Subcutaneous adipose tissue (tissue), 4 donors: Measurements from ENCODE around the gene PDC. TPM values are rescaled to one million over a fixed set of nuclear protein-coding genes. Genes with fewer than 3 reads are reported as not detected.

Experiments used
- CTCF ChIP-seq: fragments of 450-650 bp; IDR thresholded peaks from one replicate; pipeline ENCODE4 v1.5.1; 2016; ENCODE audit warnings: low read depth, mild to moderate bottlenecking, control low read depth, antibody characterized with exemption, moderate library complexity
- total RNA-seq, 4 donors: library from RNA; depleted of rRNA; stranded (reverse); fragments of >200 nt; gene quantifications; one replicate each; pipeline ENCODE4 v1.1.0, GENCODE V29; 2016

PDC gene
- total RNA-seq, 4 donors from 2014 or later, result not detected

- no peak for TF ChIP-seq CTCF
Observed at GRCh38 chr1:186442651-186443375, 18.1 kb downstream of the PDC start.

GRCh38 chr1:186440584-186440983, 20.3 kb downstream of the PDC start:
- TF ChIP-seq CTCF, result no peak

GRCh38 chr1:186438567-186438966, 22.3 kb downstream of the PDC start:
- no peak for TF ChIP-seq CTCF

GRCh38 chr1:186435336-186435735, 25.6 kb downstream of the PDC start:
- no peak for TF ChIP-seq CTCF

- no peak for TF ChIP-seq CTCF
Observed at GRCh38 chr1:186429017-186429416, 31.9 kb downstream of the PDC start.

- no peak for TF ChIP-seq CTCF
Observed at GRCh38 chr1:186426118-186426517, 34.8 kb downstream of the PDC start.

- no peak for TF ChIP-seq CTCF
Observed at GRCh38 chr1:186424539-186424938, 36.4 kb downstream of the PDC start.
